ENCODE data around the gene SERTM2.
"Not testable (repeated sequence)": the region's sequence is repeated elsewhere in the genome, so short reads cannot be mapped to it uniquely, and the experiment has no call there.

Gene SERTM2
- 0 to 0.33 (median 0) reads per million in 17 experiments for total RNA-seq

- DNase-seq = peak; percentile 15 to 52 (median 34)
Observed at GRCh38 chrX:111511477-111511876, at the start of gene SERTM2. Gene SERTM2 (plus strand): TSS chrX:111511645. CDS start chrX:111518858, 7,213 bp downstream.

GRCh38 chrX:111465669-111466068 lies 45.8 kb upstream of the SERTM2 start:
- DNase-seq = no peak

GRCh38 chrX:111467896-111468295 lies 43.5 kb upstream of the SERTM2 start:
- DNase-seq = no peak

- DNase-seq = no peak
Observed at GRCh38 chrX:111470681-111471403, 40.6 kb upstream of the SERTM2 start.

- no peak for DNase-seq
Observed at GRCh38 chrX:111481896-111482295, 29.5 kb upstream of the SERTM2 start.

- DNase-seq = no peak
Observed at GRCh38 chrX:111483135-111483534, 28.3 kb upstream of the SERTM2 start.

GRCh38 chrX:111483881-111484280 lies 27.6 kb upstream of the SERTM2 start:
- DNase-seq = no peak

GRCh38 chrX:111490688-111491087 lies 20.8 kb upstream of the SERTM2 start:
- no peak for DNase-seq

- no peak for DNase-seq
Observed at GRCh38 chrX:111492085-111492484, 19.4 kb upstream of the SERTM2 start.

GRCh38 chrX:111498538-111499103 lies 12.8 kb upstream of the SERTM2 start:
- DNase-seq = no peak

GRCh38 chrX:111503485-111503993 lies 7.9 kb upstream of the SERTM2 start:
- DNase-seq = peak; percentile 1 to 37 (median 8)

- peak; percentile 53 to 77 (median 71) for DNase-seq
Observed at GRCh38 chrX:111504941-111505340, 6.5 kb upstream of the SERTM2 start.

GRCh38 chrX:111505783-111506182 lies 5.7 kb upstream of the SERTM2 start:
- no peak for DNase-seq

- DNase-seq = no peak
Observed at GRCh38 chrX:111506826-111507225, 4.6 kb upstream of the SERTM2 start.

- DNase-seq = peak in 1 of 4 experiments; percentile 1
Observed at GRCh38 chrX:111507933-111508332, 3.5 kb upstream of the SERTM2 start.

GRCh38 chrX:111515298-111515697 lies 3.9 kb downstream of the SERTM2 start:
- DNase-seq = no peak

- no peak for DNase-seq
Observed at GRCh38 chrX:111518667-111519066, 7.2 kb downstream of the SERTM2 start.

- DNase-seq = peak in 2 of 4 experiments; percentile 5 to 6
Observed at GRCh38 chrX:111519215-111519614, 7.8 kb downstream of the SERTM2 start.

- DNase-seq = no peak
Observed at GRCh38 chrX:111520506-111520905, 9.1 kb downstream of the SERTM2 start.

GRCh38 chrX:111521169-111521568 lies 9.7 kb downstream of the SERTM2 start:
- DNase-seq = no peak

GRCh38 chrX:111543212-111543741 lies 31.8 kb downstream of the SERTM2 start:
- no peak for DNase-seq

GRCh38 chrX:111549235-111549634 lies 37.8 kb downstream of the SERTM2 start:
- not testable (repeated sequence) for DNase-seq

- no peak for DNase-seq
Observed at GRCh38 chrX:111555406-111555958, 44.0 kb downstream of the SERTM2 start.
